WTC11 (cell line): ENCODE results near the gene GPR143.

Source experiments
- CTCF ChIP-seq: fragments of 200-600 bp; IDR thresholded peaks from 2 replicates; pipeline ENCODE4 v1.8.0; 2022; ENCODE audit warnings: antibody characterized with exemption
- ELF4 ChIP-seq: sonication (generic); formaldehyde crosslinking; IDR thresholded peaks from 2 replicates; pipeline ENCODE4 v1.8.1; 2022; ENCODE audit warnings: low read depth, mild to moderate bottlenecking, moderate library complexity, missing genetic modification reagents
- FOXK1 ChIP-seq: sonication (generic); formaldehyde crosslinking; IDR thresholded peaks from 2 replicates; pipeline ENCODE4 v1.8.0; 2022; ENCODE audit warnings: mild to moderate bottlenecking, moderate library complexity, missing genetic modification reagents

GRCh38 chrX:9690046-9690445 is 75.6 kb downstream of the GPR143 start:
- TF ChIP-seq CTCF (no peak), FOXK1 (CRISPR knock-in tag) (no peak), ELF4 (CRISPR knock-in tag) (no peak)
